ENCODE data around the gene PDE6G.

GRCh38 chr17:81680150-81680549, 23.8 kb upstream of the PDE6G start:
- no peak for TF ChIP-seq POLR2A (IDR thresholded peaks at IDR 0.05)
- TF ChIP-seq CTCF (IDR thresholded peaks at IDR 0.05), result no peak
